Inflammatory macrophage (primary cell): Measurements from ENCODE around the gene GRIFIN.

ENCODE experiments used
- DNase-seq, 2 donors: peaks; one replicate each; pipeline ENCODE4 v3.0.0-alpha.2; 2020 to 2022

GRIFIN gene

GRCh38 chr7:2432910-2433712, 43.1 kb downstream of the GRIFIN start:
- no peak for DNase-seq

GRCh38 chr7:2431260-2431867, 44.8 kb downstream of the GRIFIN start:
- DNase-seq, result peak in 1 of 2 donors; percentile 33

GRCh38 chr7:2425749-2426148, 50.4 kb downstream of the GRIFIN start:
- DNase-seq, result no peak
